Measurements from ENCODE around the gene VPS9D1. TPM values are rescaled to one million over a fixed set of nuclear protein-coding genes. Genes with fewer than 3 reads are reported as not detected.

VPS9D1 gene
- total and polyA plus RNA-seq, 3 donors from 2014 or later = 22.4 to 26.9 (median 25.0) TPM

DNA sequence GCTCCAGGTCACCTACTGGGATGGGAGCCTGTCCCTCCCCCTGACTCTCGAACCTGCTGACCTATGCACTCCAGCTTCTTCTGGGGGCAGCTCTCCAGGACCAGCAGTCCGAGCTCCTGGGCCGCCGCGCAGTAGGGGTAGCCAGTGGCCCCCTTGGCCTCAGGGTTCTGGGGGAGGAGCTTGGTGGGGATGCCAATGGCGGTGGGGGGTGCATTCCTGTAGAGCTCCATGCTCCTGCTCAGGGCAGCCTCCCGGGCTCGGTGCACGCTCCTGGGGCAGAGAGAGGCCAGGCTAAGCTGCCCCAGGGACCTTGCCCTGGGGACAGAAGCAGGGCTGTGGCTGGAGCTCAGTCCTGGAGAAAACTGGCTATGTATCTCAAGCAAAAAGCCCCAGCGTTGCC is 11.5 kb downstream of the VPS9D1 start:
- no peaks in the 10 kb centered on the region for H3K36me3 ChIP-seq (ENCODE audit: low read depth, missing control alignments)
- intact Hi-C loops (cut with DNase I; ENCODE audit: low total_unique reads) = no loop called here
- no peaks in the 10 kb centered on the region for H3K27me3 ChIP-seq
- DNase-seq = no peak
- no peaks in the 10 kb centered on the region for H3K9me3 ChIP-seq
- H3K27ac ChIP-seq = no peak overlapping the region
- TF ChIP-seq, protein P1, sequence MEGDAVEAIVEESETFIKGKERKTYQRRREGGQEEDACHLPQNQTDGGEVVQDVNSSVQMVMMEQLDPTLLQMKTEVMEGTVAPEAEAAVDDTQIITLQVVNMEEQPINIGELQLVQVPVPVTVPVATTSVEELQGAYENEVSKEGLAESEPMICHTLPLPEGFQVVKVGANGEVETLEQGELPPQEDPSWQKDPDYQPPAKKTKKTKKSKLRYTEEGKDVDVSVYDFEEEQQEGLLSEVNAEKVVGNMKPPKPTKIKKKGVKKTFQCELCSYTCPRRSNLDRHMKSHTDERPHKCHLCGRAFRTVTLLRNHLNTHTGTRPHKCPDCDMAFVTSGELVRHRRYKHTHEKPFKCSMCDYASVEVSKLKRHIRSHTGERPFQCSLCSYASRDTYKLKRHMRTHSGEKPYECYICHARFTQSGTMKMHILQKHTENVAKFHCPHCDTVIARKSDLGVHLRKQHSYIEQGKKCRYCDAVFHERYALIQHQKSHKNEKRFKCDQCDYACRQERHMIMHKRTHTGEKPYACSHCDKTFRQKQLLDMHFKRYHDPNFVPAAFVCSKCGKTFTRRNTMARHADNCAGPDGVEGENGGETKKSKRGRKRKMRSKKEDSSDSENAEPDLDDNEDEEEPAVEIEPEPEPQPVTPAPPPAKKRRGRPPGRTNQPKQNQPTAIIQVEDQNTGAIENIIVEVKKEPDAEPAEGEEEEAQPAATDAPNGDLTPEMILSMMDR (IDR thresholded peaks at IDR 0.05) = no peak
- no peak for TF ChIP-seq POLR2A (IDR thresholded peaks at IDR 0.05)
- H3K4me1 ChIP-seq = no peaks in the 10 kb centered on the region
- no peak overlapping the region for H3K4me3 ChIP-seq
- 90 to 100% methylated on average over 1 to 10 of the region's 10 CpGs for WGBS, 2 donors

DNA sequence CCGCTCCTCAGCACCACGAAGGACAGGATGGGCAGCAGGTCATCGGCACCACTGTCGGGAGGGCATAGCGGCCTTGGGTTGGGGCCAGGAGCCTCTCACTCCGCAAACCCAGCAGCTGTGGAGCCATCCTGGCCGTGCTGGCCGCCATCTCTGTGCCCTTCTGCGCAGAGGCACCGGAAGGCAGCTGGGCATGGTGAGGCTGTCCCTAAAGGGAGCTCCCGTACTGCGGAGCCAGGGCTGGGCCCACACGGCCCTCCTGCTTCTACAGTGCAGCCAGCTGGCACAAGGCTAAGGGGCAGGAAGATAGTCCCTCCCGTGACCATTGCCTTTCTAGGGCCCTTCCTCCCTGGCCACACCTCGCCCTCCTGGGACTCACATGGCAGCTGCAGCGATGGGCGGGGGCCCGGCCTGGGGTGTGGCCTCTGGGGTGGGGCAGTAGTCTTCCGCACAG is 12.2 kb downstream of the VPS9D1 start:
- intact Hi-C loops (cut with DNase I; ENCODE audit: low total_unique reads) = no loop called here
- Histone ChIP-seq H3K27me3 (no peaks in the 10 kb centered on the region), H3K36me3 (ENCODE audit: low read depth, missing control alignments) (no peaks in the 10 kb centered on the region), H3K4me3 (no peak overlapping the region), H3K4me1 (no peaks in the 10 kb centered on the region), H3K9me3 (no peaks in the 10 kb centered on the region), H3K27ac (no peak overlapping the region)
- 88 to 92% methylated on average over 4 to 19 of the region's 19 CpGs for WGBS, 2 donors
- TF ChIP-seq POLR2A (IDR thresholded peaks at IDR 0.05) = no peak
- TF ChIP-seq, protein P1 (IDR thresholded peaks at IDR 0.05) = no peak
- DNase-seq = no peak

- WGBS, 2 donors = 86 to 89% methylated on average over 5 to 9 of the region's 9 CpGs
- Histone ChIP-seq H3K4me1 (no peaks in the 10 kb centered on the region), H3K4me3 (no peak overlapping the region), H3K36me3 (ENCODE audit: low read depth, missing control alignments) (no peaks in the 10 kb centered on the region), H3K9me3 (no peaks in the 10 kb centered on the region), H3K27me3 (no peaks in the 10 kb centered on the region), H3K27ac (no peak overlapping the region)
- intact Hi-C loops (cut with DNase I; ENCODE audit: low total_unique reads) = no loop called here
- no peak for DNase-seq
- TF ChIP-seq POLR2A (IDR thresholded peaks at IDR 0.05) = no peak
- TF ChIP-seq, protein P1 (IDR thresholded peaks at IDR 0.05) = no peak
Measured at GRCh38 chr16:89707695-89708094, 13.0 kb downstream of the VPS9D1 start.

DNA sequence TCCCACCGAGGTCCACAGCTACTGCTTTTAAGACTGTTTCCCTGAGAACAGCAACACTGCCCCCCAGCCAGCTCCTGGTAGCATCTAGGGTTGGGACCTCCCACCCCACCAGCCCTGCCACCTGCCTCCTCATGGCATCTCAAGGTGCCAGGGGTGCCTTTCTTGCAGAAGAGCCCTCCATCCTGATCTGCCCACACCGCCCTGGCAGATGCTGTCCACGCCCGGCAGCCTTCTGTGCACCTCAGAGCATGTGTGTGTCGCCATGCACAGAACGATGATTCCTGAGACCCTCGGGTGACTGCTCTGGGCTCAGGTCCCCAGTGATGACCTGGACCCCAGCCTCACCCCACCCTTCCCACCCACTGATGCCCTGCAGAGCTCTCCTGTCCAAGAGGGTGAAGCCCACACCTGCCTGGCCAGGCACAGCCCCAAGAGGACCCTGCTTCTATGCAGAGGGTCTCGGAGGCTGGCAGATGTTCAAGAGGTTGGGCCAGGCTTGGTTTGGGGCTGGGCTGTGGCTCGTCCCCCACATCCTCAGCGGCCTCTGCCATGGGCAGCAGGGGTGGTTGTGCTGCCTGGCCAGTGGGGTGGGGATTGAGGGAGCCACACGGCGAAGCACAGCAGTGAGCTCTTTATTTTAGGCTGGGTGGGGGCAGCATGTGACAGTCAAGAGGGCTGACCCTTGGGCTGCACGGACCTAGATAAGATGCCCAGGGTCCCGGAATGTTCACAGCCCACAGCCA is 14.0 kb downstream of the VPS9D1 start:
- no peak for TF ChIP-seq POLR2A (IDR thresholded peaks at IDR 0.05)
- TF ChIP-seq, protein P1 (IDR thresholded peaks at IDR 0.05) = no peak
- 77 to 93% methylated on average over 6 to 14 of the region's 14 CpGs for WGBS, 2 donors
- no peak for DNase-seq
- H3K9me3 ChIP-seq = no peaks in the 10 kb centered on the region
- no peak overlapping the region for H3K4me3 ChIP-seq
- no peak overlapping the region for H3K27ac ChIP-seq
- no peaks in the 10 kb centered on the region for H3K36me3 ChIP-seq (ENCODE audit: low read depth, missing control alignments)
- H3K4me1 ChIP-seq = no peaks in the 10 kb centered on the region
- intact Hi-C loops (cut with DNase I; ENCODE audit: low total_unique reads) = no loop called here
- H3K27me3 ChIP-seq = no peaks in the 10 kb centered on the region

DNA sequence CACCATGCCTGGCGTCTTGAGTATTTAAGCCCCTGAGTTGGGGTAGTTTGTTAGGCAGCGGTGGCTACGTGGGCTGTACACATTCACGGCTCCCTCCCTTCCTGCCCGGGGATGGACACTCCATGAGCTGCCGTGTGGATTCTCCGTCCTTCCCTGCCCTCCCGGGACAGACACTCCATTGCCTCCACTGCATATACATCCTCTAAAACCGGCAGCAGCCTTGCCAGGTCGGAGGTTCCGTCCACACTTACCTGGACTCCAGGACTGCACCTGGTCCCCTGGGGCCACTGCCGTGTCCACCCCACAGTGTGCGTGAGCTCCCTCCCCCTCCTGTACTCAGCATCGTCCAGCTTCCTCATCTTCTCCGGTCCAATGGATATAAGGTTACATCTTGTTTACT is 15.7 kb downstream of the VPS9D1 start:
- 69% methylated on average over 15 of the region's 15 CpGs for WGBS, 2 donors
- TF ChIP-seq POLR2A (IDR thresholded peaks at IDR 0.05) = no peak
- TF ChIP-seq, protein P1 (IDR thresholded peaks at IDR 0.05) = no peak
- peaks cover 9% of the 10 kb centered on the region for H3K4me1 ChIP-seq
- no peak overlapping the region for H3K27ac ChIP-seq
- no peaks in the 10 kb centered on the region for H3K9me3 ChIP-seq
- H3K4me3 ChIP-seq = no peak overlapping the region
- no peak for DNase-seq
- intact Hi-C loops (cut with DNase I; ENCODE audit: low total_unique reads) = no loop called here
- no peaks in the 10 kb centered on the region for H3K36me3 ChIP-seq (ENCODE audit: low read depth, missing control alignments)
- no peaks in the 10 kb centered on the region for H3K27me3 ChIP-seq
